HG02938 (cell line): ENCODE results near the gene LILRB1.
"Not testable (repeated sequence)": the region's sequence is repeated elsewhere in the genome, so short reads cannot be mapped to it uniquely, and the experiment has no call there.

ENCODE experiments used
- ATAC-seq: cut with Tn5 transposase; IDR thresholded peaks from one replicate; pipeline ENCODE4 v1.9.1; 2021; ENCODE audit warnings: mild to moderate bottlenecking, moderate library complexity; ENCODE audit not compliant: unreplicated experiment

LILRB1 gene

DNA sequence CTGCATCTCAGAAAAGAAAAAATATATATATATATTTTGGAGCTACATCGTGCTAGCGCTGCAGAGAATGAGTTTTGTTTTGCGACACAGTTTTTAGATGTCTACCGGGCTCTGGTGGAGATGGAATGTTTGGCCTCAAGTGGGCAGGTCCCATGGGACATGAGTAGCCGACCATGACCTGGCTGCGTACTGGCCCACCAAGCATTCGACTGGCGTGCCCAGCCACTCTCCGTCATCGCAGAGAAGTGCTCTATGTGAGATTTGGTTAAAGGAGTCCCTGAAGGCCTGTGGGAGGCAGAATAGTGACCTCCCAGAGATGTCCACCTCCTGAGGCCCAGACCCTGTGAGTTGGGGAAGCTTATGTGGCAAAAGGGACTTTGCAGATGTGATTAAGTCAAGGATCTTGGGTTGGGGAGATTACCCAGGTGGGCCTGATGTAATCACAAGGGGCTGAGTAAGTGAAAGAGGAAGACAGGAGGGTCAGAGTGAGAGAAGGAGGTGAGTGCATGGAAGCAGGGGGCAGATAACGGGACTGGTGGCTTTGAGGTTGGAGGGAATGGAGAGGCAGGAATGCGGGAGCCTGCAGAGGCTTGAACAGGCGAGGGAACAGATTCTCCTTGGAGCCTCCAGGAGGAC is 31.7 kb downstream of the LILRB1 start:
- ATAC-seq: no peak

DNA sequence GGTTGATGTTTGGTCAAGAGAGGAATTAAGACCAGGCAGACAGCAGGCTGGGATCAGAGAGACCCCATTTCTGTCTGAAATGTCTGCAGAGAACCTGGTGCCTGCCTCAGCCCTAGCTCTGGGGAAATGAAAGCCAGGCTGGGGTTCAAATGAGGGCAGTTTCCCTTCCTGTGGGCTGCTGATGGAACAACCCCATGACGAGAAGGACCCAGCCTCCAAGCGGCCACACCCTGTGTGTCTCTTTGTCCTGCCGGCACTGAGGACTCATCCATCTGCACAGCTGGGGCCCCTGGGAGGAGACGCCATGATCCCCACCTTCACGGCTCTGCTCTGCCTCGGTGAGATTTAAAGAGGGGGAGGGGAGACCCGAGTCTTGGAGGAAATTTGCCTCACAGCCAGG is 32.4 kb downstream of the LILRB1 start, which contains the start of gene LILRB4:
Gene LILRB4, plus strand, starts transcription at position 256 of the 400 bp plus-strand sequence. Its CDS starts 49 bp downstream, at position 305.
- no peak for ATAC-seq

DNA sequence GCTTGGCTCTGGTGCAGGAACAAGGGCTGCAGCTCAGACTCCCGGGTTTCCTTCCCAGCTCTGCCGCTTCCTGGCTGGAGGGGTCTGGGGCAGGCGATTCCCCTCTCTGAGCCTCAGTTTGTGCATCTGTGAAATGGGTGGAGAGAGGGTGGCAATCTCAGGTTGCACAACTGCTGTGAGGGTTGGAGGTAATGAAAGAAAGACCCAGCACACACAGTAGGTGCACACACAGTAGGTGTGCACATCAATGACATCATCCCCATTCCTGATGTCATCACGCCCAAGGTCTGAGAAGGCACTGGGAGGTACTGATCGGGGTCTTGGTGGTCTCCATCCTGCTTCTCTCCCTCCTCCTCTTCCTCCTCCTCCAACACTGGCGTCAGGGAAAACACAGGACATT is 35.2 kb downstream of the LILRB1 start:
- no peak for ATAC-seq

DNA sequence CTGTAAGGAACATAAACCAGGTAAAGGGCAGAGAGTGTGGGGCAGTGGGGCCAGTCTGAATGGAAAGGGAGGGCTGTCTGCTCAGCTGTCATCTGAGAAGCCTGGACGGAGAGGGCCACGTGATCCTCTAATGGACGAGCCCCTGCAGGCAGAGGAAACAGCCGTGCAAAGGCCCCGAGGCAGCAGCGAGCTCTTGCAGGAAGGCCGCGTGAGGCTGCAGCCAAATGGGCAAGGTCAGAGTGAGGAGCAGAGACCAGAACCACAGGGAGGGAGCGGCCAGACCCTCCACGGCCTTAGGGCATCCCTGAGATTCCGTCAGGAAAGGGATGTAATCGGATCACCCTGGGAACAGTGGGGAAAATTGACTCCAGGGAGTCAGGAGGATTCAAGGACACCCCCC is 36.9 kb downstream of the LILRB1 start:
- no peak for ATAC-seq

DNA sequence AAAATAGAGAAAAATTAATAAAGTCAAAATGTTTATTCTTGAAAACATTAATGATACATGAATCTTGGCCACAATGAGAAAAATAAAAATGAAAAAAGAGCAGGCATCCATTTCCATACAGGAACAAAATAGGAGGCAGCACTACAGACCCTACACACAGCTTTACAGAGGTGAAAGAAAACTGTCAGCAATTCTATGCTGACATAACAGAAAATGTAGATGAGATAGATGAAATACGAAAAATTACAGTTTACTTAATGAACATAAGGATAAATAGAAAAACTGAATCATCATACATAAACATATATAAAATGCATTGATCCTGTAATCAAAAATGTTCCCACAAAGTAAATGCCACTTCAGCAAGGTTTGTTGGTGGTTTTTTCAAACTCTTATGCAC is 38.1 kb downstream of the LILRB1 start:
- ATAC-seq: no peak

DNA sequence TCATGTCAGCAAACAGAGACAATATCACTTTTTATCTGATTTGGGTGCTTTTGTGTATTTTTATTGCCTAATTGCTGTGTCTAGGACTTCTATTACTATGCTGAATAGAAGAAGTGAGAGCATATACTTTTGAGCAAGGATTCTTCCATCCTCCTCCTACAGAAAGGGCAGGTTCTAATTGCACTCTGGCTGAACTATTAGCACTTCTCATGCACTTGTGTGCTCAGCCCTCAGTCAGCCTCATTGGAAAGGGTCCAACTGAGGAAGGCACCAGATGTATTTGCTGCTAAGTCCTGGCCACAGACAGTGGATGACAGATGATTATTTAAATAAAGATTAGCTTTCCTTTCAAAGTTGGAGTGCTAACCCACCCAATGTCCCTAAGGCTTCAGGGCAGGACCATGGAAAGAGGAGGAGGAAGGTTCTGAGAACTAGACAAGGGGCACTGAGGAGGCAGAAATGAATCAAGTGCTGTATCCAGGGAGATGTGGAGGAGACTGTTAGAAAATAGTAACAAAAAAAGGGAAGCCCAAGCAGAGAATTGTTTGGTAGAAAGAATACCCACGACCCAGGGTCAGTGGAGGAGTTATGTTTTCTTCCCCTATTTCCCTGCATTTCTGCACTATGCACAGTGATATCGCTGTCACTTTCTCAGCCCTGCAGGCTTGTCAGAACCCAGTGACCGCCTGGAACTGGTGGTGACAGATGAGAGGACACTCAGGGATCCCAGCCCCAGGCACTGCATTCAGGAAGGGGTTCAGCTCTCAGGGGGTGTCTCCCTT is 40.5 kb downstream of the LILRB1 start:
- no peak for ATAC-seq

DNA sequence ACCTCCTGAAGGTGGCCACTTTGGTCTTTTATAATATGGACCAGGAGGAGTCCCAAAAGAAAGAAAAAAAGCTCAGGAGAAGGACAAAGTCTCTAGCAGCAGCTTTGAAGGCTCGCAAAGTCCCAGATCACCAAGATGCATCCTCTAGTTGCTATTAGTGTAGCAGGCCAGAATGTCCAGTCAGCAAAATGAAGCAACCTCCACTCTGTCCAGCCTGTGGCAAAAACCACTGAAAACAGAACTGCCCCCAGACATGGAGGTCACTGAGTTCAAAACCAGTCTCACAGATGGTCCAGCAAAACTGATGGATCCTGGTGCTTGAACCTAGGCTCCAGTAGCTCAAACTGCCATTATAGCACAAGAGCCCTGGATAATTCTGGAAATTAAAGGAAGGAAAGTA is 42.9 kb downstream of the LILRB1 start:
- no peak for ATAC-seq

DNA sequence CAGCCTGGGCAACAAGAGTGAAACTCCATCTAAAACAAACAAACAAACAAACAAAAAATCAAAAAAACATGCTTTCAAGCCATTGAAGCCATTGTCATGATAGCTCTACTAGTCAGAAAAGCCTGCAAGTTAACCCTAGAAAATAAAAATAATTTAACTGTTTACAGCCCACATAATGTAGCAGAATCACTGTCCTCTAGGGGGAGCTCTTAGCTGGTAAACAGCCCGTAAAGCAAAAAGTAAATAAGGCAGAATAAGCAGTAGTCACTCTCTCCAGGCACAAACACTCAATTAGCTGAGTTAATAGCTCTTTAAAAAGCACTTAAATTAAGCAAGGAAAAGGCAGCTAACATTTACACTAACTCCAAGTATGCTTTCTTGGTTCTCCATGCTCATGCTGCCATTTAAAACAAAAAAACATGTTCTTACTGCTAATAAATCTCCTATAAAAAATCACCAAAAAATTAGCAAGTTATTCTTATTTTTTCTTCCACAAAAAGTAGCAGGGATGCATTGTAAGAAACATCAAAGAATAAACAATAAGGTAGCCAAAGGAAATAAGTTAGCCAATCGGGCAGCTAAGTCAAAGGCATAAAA is 43.8 kb downstream of the LILRB1 start:
- no peak for ATAC-seq

DNA sequence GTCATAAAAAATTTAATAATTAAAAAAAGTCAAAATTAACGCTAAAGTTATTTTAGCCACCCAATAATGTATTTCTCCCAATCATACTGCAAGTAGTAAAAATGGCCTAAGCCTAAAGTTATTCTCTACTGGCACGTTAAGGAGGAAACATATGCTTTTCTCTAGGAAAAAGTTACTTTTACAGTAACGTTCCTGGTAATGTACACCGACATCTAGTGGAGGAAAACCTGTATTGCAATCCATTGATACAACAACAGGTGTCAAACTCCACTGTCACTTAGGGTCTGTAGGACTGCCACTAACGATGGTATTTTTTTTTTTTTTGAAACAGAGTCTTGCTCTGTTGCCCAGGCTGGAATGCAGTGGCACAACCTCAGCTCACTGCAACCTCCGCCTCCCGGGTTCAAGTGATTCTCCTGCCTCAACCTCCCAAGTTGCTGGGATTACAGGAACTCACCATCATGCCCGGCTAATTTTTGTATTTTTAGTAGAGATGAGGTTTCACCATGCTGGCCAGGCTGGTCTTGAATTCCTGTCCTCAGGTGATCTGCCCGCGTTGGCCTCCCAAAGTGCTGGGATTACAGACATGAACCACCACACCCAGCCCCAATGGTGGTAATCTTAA is 46.0 kb downstream of the LILRB1 start:
- ATAC-seq: not testable (repeated sequence)

DNA sequence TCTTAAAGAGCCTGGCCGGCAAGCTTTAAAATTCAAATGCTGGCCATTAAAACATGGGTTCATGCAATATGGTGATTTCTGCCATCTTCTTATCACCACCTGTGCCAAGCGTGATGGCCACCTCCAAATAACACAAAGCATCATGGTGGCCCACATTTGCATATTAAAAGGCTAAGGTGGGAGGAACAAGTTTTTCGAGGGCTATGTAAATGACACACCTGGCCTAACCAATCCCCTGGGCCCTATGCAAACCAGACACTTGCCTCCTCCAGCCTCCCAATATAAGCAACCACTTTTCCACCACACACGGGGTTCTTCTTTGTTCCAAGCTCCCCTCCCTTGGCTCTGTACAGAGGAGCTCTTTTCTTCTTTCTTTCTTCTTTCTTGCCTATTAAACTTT is 46.9 kb downstream of the LILRB1 start:
- ATAC-seq: no peak

DNA sequence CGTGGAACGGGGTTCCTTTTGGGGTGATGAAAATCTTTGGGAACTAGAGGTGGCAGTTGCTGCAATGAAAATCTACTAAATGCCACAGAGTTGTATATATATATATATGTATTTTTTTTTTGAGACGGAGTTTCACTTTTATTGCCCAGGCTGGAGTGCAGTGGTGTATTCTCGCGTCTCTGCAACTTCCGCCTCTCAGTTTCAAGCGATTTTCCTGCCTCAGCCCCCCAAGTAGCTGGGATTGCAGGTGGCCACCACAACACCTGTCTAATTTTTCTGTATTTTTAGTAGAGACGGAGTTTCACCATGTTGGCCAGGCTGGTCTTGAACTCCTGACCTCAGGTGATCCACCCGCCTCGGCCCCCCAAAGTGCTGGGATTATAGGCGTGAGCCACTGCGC is 51.3 kb downstream of the LILRB1 start:
- ATAC-seq: not testable (repeated sequence)

DNA sequence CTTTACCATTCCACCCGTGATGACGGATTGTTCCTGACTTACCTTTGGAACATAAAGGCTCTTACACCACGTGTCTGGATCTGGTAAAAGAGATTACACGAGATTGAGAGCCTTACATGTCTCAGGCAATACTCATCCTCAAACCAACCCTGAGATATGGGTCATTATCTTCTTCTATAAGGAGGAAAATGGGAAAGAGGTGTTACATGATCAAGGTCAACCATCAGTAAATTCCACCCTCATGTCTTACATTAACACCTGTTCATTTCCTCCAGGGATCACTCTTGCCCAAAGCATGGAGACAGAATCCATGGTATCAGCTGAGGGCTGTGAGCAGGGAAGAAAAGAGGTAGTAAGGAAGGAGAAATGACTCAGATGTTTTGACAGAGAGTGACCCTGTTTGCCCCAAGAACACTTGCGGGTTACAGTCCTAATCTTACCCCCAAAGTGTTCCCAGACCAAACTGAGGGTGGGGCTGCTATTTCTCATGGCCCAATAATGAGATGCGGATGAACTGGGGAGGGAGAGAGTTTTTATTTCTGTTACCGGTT is 52.1 kb downstream of the LILRB1 start:
- ATAC-seq: no peak

DNA sequence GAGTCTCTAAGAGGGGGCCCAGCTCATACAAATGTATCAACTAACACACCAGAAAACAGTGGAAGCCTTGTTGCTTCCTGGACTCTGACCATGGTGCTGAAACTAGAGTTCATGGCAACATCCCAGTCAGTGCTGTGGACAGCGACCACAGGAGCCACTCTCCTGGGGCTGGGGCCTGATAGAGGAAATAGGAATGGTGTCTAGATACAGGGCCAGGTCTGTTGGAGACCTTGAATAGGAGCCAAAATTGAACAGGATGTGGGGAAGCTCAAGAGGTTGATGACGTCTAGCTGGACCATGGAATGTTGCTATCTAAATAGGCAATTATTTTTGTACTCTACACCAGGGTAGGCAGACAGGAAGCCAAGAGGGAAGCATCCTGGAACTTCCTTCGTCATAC is 54.2 kb downstream of the LILRB1 start:
- no peak for ATAC-seq
